Limb (tissue), 2 donors: Measurements from ENCODE around the gene CPTP.

Experiments
- DNase-seq, 2 donors: peaks; one replicate each; pipeline ENCODE4 v3.0.0-alpha.2; 2016; ENCODE audit errors: extremely low spot score in 2 of 2

The CPTP gene

DNA sequence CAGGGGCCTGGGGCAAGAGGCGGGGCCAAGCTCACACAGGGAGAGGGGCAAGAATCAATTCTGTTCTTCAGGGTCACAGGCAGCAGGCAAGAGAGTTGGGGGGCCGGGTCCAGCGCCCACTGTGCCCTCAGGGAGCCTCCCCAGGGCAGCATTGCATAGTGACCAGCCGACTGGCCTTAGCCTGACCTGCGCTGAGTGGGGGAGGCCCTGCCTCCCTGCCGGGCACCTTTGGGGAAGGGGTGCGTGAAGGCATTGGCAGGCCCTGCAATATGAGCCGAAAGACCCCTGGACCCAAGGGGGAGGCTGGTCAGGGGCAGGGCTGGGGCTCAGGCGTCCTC lies 32.2 kb upstream of the CPTP start:
- no peak for DNase-seq

DNA sequence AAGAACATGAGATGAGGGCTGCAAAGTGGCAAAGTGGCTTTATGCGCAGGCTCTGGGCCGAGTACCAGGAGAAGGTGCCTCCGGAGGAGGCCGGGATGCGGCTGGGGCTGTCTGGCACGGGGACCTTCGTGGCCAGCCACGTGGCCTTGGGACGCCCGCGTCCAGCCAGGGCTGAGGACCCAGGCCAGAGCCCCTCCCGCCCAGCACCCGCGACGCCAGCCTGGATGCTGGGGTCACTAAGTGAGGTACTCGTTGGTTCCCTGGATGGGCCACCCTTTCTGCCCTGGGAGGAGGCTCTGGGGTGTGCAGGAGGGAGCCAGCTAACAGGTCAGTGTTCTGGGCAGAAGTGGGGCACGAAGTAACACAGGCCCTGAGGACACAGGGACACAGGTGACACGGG lies 31.8 kb upstream of the CPTP start:
- no peak for DNase-seq

DNA sequence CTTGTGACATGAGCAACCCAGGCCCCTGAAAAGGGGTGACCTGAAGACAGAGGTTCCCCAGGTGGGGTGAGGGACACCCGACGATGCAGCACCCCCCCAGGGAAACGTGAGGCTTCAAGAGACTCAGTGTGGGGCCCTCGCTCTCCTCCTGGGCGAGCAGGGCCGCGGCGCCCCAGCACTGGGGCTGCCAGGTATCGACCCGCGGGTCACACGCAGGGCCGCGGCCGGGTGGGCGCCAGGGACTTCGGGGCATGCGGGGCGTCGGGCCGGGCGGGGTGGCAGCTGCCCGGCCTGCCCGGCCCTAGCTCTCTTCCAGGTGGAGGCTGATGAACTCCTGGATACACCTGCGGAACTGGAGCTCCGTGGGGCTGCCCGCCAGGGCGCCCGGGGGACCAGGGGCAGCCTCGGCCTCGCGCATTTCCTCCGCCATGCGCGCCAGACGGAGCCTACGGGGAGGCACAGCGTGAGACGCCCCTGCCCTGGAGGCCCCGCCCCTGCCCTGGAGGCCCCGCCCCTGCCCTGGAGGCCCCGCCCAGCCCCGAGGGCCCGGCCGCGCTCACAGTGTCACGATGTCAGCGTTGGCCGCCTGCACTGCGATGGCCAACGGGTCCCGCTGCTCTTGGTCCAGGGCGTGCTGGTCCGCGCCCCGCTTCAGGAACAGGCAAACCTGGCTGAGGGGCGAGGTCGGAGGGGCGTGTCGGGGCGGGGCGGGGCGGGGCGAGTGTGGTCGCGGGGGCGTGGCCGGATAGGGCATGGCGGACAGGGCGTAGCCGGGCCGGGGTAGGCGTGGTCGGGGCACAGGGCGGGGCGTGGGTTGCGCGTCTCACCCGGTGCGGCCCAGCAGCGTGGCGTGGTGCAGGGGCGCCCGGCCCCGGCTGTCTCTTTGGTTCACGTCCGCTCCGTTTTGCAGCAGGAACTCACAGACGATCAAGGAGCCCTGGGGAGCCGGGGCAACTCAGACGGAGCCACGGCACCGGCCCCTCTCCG lies 31.0 kb upstream of the CPTP start:
- no peak for DNase-seq

DNA sequence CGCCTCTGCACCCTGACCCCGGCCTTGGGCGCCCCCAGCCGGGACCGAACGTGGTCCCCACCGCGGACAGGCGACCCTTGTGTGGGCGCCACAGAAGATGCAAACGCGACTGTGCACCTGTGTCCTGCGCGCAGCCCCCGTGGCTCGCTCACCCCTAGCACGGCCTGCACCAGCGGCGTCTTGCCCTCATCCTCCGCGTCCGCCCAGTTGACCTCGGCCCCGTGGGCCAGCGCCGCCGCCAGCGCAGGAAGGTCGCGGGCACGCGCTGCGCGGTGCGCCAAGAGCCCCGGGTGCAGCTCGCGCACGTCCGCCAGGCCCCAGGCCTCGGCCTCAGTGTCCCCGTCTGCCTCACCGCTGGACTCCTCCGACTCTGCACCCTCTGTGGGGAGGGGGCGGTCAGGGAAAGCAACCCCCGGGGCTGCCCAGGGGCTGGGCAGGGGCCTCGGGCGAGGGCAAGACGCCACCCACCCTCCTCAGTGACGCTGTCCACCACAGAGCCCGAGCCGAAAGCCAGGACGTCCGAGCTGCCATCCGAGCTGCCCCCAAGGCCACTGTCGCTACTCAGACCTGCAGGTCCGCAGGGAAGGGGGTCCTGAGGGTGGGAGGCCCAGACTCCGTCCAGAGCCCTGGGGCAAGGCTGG lies 30.2 kb upstream of the CPTP start:
- DNase-seq = no peak

GRCh38 chr1:1295154-1295923 lies 29.3 kb upstream of the CPTP start:
- DNase-seq = no peak

DNA sequence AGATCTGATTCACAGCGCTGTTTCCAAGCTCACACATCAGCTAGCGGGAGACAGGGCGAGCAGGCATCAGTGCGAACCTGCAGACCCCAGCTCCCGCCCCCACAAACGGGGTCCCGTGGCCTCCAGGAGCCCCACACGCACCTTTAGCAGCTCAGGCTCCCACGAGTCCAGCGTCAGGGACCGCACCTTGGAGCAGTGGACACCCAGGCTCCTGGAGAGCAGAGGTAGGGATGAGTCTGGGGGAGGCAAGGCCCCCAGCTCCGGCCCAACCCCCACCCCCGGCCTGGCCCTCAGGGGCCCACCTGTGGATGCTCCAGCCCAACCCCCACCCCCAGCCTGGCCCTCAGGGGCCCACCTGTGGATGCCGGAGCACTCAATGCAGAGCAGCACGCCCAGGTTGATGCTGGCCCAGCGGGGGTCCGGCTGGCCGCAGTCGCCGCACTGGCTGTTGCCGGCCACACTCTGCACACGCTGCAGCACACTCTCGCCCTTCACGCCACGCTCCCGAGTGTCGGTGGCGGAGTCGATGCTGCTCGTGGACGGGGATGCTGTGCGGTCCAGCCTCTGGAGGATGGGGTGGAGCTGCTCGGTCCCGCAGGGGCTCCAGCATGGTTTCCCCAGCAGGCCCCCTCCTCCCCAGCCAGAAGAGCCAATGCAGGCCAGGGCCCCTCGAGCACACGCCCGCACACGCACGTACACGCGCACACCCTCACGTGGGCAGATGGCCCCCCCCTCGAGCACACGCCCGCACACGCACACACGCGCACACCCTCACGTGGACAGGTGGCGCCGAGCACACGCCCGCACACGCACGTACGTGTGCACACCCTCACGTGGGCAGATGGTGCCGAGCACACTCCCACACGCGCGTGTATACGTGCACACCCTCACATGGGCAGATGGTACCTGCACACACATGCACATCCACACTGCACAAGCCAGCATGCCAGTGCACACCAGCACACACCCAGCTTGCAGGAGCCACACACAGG lies 28.2 kb upstream of the CPTP start:
- DNase-seq = no peak

- no peak for DNase-seq
These were observed 26.7 kb upstream of the CPTP start for GRCh38 chr1:1297802-1298424.

DNA sequence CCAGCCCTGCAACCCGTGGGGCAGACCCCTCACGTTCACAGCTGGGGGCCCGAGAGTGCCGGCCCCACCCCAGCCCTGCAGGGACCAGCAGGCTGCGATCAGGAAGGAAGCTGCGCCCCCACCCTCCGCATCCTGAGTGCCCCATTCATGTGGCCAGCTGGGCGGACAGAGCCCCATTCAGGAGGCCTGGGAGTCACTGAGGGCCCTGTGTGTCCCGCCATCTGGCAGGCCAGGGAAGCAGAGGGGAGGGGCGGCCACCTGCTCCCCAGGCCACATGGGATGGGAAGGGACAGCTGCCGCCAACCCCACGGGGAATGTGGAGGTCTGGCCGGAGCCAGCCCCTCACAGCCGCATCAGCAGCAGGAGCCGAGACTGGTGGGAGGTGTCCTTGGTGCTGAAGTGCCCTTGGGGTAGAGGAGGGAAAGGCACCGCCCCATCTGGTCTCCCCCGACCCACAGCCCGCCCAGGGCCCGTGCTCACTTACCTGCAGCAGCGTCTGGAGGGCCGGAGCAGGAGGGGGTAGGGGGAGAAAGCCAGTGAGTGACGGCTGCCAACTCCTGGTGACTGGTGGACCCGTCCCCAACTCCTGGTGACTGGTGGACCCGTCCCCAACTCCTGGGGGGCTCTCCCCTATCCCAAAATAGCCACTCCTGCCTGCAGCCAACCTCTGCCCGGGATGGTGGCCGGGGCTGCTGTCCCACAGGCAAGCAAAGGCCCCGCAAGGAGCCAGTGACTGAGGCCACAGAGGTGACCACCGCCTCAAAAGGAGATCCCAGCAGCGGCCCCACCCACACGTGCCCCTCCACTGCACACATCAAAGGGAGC lies 25.5 kb upstream of the CPTP start:
- peak in 1 of 2 donors; percentile 81 for DNase-seq

- no peak for DNase-seq
These were observed 24.8 kb upstream of the CPTP start for GRCh38 chr1:1299686-1300351.

DNA sequence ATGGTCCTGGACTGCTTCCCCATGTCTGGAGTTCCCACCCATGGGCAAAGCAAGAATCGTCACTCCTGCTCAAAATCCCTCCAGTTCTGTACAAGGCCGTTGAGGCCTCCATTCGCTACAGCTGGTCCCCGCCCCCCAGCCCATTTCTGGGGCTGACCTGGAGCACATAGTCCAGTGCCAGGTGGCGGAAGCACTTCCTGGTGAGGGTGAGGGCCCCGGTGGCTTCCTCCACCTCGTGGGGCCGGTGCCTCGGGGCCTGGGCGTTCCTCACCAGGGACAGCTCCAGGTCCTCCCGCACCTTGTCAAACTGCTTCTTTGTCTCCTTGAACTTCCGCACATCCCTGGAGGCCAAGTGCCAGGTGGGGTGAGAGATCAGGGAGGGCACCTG lies 24.3 kb upstream of the CPTP start:
- no peak for DNase-seq

GRCh38 chr1:1302006-1302430 lies 22.6 kb upstream of the CPTP start:
- DNase-seq = no peak

DNA sequence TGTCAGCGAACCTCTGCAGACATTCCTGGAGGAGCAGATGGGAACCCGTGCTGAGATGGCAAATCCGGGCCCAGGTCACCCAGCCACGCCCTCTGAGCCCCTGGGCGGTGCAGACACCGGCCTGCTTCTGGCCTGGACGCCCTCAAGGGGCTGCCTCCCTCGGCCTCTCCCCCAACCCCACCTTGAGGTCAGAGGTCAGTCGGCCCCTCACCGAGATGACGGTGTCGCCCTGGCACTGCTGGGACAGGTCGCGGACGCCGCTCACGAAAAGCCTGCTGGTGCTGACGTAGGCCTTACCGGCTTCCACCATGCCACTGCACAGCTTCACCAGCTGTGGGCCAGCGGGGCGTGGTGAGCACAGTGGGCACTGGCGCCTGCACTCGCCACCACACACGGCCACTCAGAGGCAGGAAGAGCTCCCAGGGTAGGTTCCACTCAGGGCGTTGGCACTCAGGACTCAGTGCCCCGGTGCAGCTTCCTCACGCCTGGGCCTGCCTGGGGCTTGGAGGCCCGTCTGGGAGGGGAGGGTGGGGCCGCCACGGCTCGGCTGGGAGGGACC lies 21.6 kb upstream of the CPTP start:
- DNase-seq = no peak

- DNase-seq = no peak
These were observed 20.9 kb upstream of the CPTP start for GRCh38 chr1:1303736-1304135.

- peak; percentile 58 to 82 for DNase-seq
These were observed 20.0 kb upstream of the CPTP start for GRCh38 chr1:1304331-1305299.

DNA sequence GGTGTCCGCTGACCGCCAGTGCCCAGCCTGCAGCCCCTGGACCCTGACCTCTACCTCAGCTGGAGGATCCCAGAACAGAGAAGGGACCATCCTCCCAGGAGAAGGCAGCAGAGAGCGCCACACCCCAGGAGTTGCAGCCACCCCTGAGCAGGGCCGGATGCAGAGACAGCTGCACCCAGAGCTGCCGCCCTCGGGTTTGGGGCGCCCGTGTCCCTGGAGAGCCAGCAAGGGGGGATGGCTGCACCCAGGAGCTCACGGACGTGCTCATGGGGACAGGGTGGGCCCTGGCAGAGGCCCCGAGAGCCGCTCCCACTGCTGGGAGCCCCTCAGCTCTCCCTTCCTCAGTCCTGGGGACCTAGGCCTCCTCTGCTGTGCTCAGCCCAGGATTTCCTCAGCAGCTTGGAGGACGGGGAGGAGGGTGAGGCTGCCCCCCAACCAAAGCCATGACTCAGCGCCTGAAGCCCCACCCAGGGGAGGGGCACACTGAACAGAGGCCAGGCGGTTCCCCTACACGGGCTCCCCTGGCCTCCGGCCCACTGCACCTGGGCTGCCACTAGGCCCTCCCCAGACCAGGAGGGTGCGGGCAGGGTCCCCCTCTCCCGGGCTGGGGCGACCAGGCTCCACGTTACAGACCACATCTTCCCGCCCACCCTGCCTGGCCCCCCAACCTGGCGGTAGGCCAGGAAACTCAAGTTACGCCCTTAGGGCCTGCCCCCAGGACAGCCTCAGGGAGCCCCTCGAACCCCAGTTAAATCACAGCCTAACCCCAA lies 19.1 kb upstream of the CPTP start:
- peak; percentile 60 to 75 for DNase-seq

- DNase-seq = no peak
These were observed 18.4 kb upstream of the CPTP start for GRCh38 chr1:1306070-1306660.
